ENCODE results near the gene DERA.

GRCh38 chr12:15962760-15963159 is 51.6 kb downstream of the DERA start:
- TF ChIP-seq, protein P1, sequence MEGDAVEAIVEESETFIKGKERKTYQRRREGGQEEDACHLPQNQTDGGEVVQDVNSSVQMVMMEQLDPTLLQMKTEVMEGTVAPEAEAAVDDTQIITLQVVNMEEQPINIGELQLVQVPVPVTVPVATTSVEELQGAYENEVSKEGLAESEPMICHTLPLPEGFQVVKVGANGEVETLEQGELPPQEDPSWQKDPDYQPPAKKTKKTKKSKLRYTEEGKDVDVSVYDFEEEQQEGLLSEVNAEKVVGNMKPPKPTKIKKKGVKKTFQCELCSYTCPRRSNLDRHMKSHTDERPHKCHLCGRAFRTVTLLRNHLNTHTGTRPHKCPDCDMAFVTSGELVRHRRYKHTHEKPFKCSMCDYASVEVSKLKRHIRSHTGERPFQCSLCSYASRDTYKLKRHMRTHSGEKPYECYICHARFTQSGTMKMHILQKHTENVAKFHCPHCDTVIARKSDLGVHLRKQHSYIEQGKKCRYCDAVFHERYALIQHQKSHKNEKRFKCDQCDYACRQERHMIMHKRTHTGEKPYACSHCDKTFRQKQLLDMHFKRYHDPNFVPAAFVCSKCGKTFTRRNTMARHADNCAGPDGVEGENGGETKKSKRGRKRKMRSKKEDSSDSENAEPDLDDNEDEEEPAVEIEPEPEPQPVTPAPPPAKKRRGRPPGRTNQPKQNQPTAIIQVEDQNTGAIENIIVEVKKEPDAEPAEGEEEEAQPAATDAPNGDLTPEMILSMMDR (tag by site-specific recombination; IDR thresholded peaks at IDR 0.05) = no peak
- TF ChIP-seq ZNF544 (tag by site-specific recombination; IDR thresholded peaks at IDR 0.05) (no peak), ZBTB21 (tag by site-specific recombination; IDR thresholded peaks at IDR 0.05) (no peak), TRIM28 (IDR thresholded peaks at IDR 0.05; ENCODE audit: borderline replicate concordance, low read length) (no peak), ZBTB49 (tag by site-specific recombination; IDR thresholded peaks at IDR 0.05; ENCODE audit: low read depth) (no peak), ZNF311 (tag by site-specific recombination; IDR thresholded peaks at IDR 0.05; ENCODE audit: borderline replicate concordance) (no peak), ZBTB1 (tag by site-specific recombination; IDR thresholded peaks at IDR 0.05) (no peak), ZNF155 (tag by site-specific recombination; IDR thresholded peaks at IDR 0.05) (no peak), YY2 (tag by site-specific recombination; IDR thresholded peaks at IDR 0.05) (no peak), MZF1 (tag by site-specific recombination; IDR thresholded peaks at IDR 0.05; ENCODE audit: borderline replicate concordance) (no peak), ZNF792 (tag by site-specific recombination; IDR thresholded peaks at IDR 0.05) (no peak), ELK4 (IDR thresholded peaks at IDR 0.05; ENCODE audit: borderline replicate concordance, low read depth, low read length) (no peak), HIC1 (tag by site-specific recombination; IDR thresholded peaks at IDR 0.05) (no peak)
- TF ChIP-seq, protein P2, sequence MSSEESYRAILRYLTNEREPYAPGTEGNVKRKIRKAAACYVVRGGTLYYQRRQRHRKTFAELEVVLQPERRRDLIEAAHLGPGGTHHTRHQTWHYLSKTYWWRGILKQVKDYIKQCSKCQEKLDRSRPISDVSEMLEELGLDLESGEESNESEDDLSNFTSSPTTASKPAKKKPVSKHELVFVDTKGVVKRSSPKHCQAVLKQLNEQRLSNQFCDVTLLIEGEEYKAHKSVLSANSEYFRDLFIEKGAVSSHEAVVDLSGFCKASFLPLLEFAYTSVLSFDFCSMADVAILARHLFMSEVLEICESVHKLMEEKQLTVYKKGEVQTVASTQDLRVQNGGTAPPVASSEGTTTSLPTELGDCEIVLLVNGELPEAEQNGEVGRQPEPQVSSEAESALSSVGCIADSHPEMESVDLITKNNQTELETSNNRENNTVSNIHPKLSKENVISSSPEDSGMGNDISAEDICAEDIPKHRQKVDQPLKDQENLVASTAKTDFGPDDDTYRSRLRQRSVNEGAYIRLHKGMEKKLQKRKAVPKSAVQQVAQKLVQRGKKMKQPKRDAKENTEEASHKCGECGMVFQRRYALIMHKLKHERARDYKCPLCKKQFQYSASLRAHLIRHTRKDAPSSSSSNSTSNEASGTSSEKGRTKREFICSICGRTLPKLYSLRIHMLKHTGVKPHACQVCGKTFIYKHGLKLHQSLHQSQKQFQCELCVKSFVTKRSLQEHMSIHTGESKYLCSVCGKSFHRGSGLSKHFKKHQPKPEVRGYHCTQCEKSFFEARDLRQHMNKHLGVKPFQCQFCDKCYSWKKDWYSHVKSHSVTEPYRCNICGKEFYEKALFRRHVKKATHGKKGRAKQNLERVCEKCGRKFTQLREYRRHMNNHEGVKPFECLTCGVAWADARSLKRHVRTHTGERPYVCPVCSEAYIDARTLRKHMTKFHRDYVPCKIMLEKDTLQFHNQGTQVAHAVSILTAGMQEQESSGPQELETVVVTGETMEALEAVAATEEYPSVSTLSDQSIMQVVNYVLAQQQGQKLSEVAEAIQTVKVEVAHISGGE (tag by site-specific recombination; conservative IDR thresholded peaks at IDR 0.05; ENCODE audit: low read depth) = no peak

Measured in HEK293 (cell line).